Cardiac fibroblast (primary cell): ENCODE measurements around the gene SPRR2F.

Experiments
- DNase-seq, 2 donors: peaks; one replicate each; pipeline versions ENCODE4 v3.0.0 to v3.0.0-alpha.2; 2010; ENCODE audit warnings: low read depth in 2 of 2
- H3K4me3 ChIP-seq, 2 donors: replicated peaks in 1 of 2; 1 replicate in 1 of 2; 2 replicates in 1 of 2; pipeline ENCODE4 v1.5.1; 2011; ENCODE audit warnings: low read depth in 2 of 2, low read length in 2 of 2, mild to moderate bottlenecking in 2 of 2, moderate library complexity in 1 of 2
- CTCF ChIP-seq: IDR thresholded peaks from one replicate; pipeline ENCODE4 v1.5.1; 2011; ENCODE audit warnings: low read depth, mild to moderate bottlenecking, low read length, inconsistent platforms

Gene SPRR2F

GRCh38 chr1:153072806-153073726 is 40.2 kb downstream of the SPRR2F start:
- no peak for TF ChIP-seq CTCF

GRCh38 chr1:153071511-153071910 is 41.8 kb downstream of the SPRR2F start, which contains the start of gene SPRR2B:
TSS of gene SPRR2B (minus strand) at chr1:153071611. CDS start at chr1:153070839, 772 bp downstream.
- no peak for TF ChIP-seq CTCF
- no peak within 1 kb of the TSS for H3K4me3 ChIP-seq
- DNase-seq: no peak

More at GRCh38 chr1:153072806-153073726, 40.2 kb downstream of the SPRR2F start:
- H3K4me3 ChIP-seq: no peak overlapping the region
- no peak for DNase-seq

- no peak for DNase-seq
- TF ChIP-seq CTCF: no peak
- no peak overlapping the region for H3K4me3 ChIP-seq
These were observed 43.1 kb downstream of the SPRR2F start for GRCh38 chr1:153070243-153070642.
